HUES64 (cell line): Measurements from ENCODE around the gene NAIF1.
"Not testable (repeated sequence)": the region's sequence is repeated elsewhere in the genome, so short reads cannot be mapped to it uniquely, and the experiment has no call there.

Experiments used
- H3K27ac ChIP-seq: 2 replicates; pipeline ENCODE4 v1.7.0; 2013; ENCODE audit warnings: low read depth, low read length, inconsistent platforms
- H3K27me3 ChIP-seq: 2 replicates; pipeline ENCODE4 v1.6.1; 2013; ENCODE audit warnings: mild to moderate bottlenecking, low read length; ENCODE audit not compliant: insufficient read depth
- H3K36me3 ChIP-seq: 2 replicates; pipeline ENCODE4 v1.6.1; 2013; ENCODE audit warnings: mild to moderate bottlenecking, low read length; ENCODE audit not compliant: insufficient read depth
- H3K4me1 ChIP-seq: 2 replicates; pipeline ENCODE4 v1.6.1; 2013; ENCODE audit warnings: mild to moderate bottlenecking, low read length, moderate library complexity; ENCODE audit not compliant: insufficient read depth
- H3K4me3 ChIP-seq: 2 replicates; pipeline ENCODE4 v1.5.1; 2013; ENCODE audit warnings: mild to moderate bottlenecking, low read length, moderate library complexity
- H3K9ac ChIP-seq: 2 replicates; pipeline ENCODE4 v1.6.1; 2013; ENCODE audit warnings: mild to moderate bottlenecking, low read depth, low read length
- H3K9me3 ChIP-seq: 2 replicates; pipeline ENCODE4 v1.6.1; 2013; ENCODE audit warnings: low read depth, low read length; ENCODE audit not compliant: insufficient read depth
- WGBS: fragments of 150-250, 120-280 bp; methylation state at CpG from one replicate; pipeline ENCODE4 v1.1.7; 2013; ENCODE audit warnings: missing lambda C conversion rate; 5-methylcytosine and 5-hydroxymethylcytosine counted together

The NAIF1 gene

DNA sequence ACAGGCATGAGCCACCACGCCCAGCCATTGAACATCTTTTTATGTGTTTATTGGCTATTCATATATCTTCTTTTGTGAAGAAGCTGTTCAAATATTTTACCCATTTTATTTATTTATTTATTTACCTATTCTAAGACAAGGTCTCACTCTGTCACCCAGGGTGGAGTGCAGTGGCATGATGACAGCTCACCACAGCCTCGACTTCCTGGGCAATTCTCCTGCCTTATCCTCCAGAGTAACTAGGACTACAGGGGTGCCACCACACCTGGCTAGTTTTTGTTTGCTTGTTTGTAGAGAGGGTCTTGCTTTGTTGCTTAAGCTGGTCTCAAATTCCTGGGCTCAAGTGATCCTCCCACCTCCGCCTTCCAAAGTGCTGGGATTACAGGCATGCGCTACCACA, 33.5 kb downstream of the NAIF1 start:
- Histone ChIP-seq H3K27ac (no peak overlapping the region), H3K9me3 (no peaks in the 10 kb centered on the region), H3K4me1 (no peaks in the 10 kb centered on the region), H3K9ac (no peak overlapping the region), H3K4me3 (no peak overlapping the region), H3K36me3 (no peaks in the 10 kb centered on the region), H3K27me3 (no peaks in the 10 kb centered on the region)
- 77% methylated on average over 4 of the region's 4 CpGs for WGBS

GRCh38 chr9:128027705-128028104, 39.4 kb downstream of the NAIF1 start:
- Histone ChIP-seq H3K9ac (no peak overlapping the region), H3K4me1 (no peaks in the 10 kb centered on the region), H3K27ac (no peak overlapping the region), H3K27me3 (no peaks in the 10 kb centered on the region), H3K9me3 (no peaks in the 10 kb centered on the region), H3K36me3 (no peaks in the 10 kb centered on the region), H3K4me3 (no peak overlapping the region)
- WGBS, result 89% methylated on average over 4 of the region's 4 CpGs

DNA sequence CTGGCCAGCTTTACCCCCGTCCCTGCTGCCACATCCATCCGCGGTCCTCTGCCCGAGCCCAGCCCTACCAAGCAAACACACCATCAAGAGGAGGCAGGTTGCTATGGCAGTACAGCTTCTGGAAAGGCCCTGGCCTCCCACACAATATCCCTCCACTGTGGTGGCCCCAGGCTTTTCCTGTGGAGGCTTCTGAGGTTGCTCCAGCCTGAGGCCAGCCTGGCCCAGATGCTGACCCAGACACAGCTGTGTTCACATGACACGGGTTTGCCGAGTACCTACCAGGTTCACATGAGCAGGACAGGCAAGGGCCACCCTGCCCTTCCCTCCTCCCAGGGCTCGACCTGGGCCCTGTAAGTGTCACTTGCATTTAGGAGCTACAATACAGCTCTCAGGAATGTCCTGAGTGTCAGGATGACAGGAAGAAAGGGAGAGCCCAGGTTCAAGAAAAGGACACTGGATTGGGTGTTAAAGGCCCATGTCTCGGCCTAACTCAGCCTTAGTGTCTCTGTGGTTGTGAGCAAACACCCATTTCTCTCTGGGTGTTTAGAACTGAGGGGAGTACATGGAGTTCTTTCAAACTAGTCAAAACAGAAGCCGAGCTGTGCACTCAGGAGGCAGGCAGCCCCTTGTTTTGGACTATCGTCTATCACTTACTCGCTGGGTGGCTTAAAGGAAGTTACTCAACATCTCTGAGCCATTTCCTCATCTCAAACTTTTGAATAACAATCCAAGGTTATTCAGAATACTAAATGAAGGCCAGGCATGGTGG, 40.2 kb downstream of the NAIF1 start:
- no peaks in the 10 kb centered on the region for H3K9me3 ChIP-seq
- H3K27me3 ChIP-seq, result no peaks in the 10 kb centered on the region
- WGBS, result 85% methylated on average over 11 of the region's 11 CpGs
- no peak overlapping the region for H3K4me3 ChIP-seq
- H3K4me1 ChIP-seq, result no peaks in the 10 kb centered on the region
- H3K9ac ChIP-seq, result no peak overlapping the region
- H3K27ac ChIP-seq, result no peak overlapping the region; the same call in 1 of the 2 replicates
- H3K36me3 ChIP-seq, result no peaks in the 10 kb centered on the region

DNA sequence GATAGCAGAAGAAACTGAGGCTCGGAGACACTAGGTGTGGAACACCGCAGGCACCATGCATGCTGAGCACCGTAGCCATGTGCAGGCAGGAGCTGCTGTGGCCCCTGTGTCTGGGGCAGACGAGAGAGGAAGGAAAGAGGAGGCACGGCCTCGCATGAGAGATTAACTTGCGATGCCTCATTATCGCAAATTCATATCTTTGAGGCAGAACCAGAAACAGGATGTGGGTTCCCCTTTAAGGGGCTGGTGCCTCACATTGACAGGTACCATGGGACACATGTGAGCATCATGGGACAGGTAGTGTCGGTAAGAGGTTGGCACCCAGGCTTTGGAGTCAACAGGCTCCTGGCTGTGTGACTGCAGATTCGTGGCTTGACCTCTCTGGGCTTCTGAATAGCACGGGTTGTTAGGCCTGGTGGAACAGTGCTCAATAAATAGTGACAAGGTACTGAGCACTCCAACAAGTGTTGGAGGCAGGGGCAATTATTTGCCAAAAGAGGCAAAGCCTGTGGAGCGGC, 40.8 kb downstream of the NAIF1 start:
- no peak overlapping the region for H3K9ac ChIP-seq
- H3K27me3 ChIP-seq, result no peaks in the 10 kb centered on the region
- no peak overlapping the region for H3K27ac ChIP-seq
- 93% methylated on average over 12 of the region's 12 CpGs for WGBS
- H3K4me1 ChIP-seq, result no peaks in the 10 kb centered on the region
- no peaks in the 10 kb centered on the region for H3K36me3 ChIP-seq
- no peak overlapping the region for H3K4me3 ChIP-seq
- no peaks in the 10 kb centered on the region for H3K9me3 ChIP-seq

- no peak overlapping the region for H3K4me3 ChIP-seq
- H3K9ac ChIP-seq, result no peak overlapping the region
- no peaks in the 10 kb centered on the region for H3K4me1 ChIP-seq
- H3K27ac ChIP-seq, result no peak overlapping the region
- no peaks in the 10 kb centered on the region for H3K27me3 ChIP-seq
- H3K9me3 ChIP-seq, result no peaks in the 10 kb centered on the region
- H3K36me3 ChIP-seq, result no peaks in the 10 kb centered on the region
- WGBS, result 79% methylated on average over 4 of the region's 4 CpGs
Measured at GRCh38 chr9:128025736-128026135, 41.4 kb downstream of the NAIF1 start.

- Histone ChIP-seq H3K27ac (no peak overlapping the region), H3K27me3 (no peaks in the 10 kb centered on the region), H3K4me1 (no peaks in the 10 kb centered on the region), H3K9me3 (no peaks in the 10 kb centered on the region), H3K9ac (no peak overlapping the region), H3K4me3 (no peak overlapping the region), H3K36me3 (no peaks in the 10 kb centered on the region)
- WGBS, result 91% methylated on average over 4 of the region's 5 CpGs
Measured at GRCh38 chr9:128024761-128025308, 42.3 kb downstream of the NAIF1 start.

GRCh38 chr9:128023671-128024070, 43.4 kb downstream of the NAIF1 start:
- 92% methylated on average over 10 of the region's 12 CpGs for WGBS
- H3K9ac ChIP-seq, H3K36me3 ChIP-seq, H3K4me1 ChIP-seq, H3K9me3 ChIP-seq, H3K27me3 ChIP-seq, H3K27ac ChIP-seq, H3K4me3 ChIP-seq: not testable (repeated sequence)

DNA sequence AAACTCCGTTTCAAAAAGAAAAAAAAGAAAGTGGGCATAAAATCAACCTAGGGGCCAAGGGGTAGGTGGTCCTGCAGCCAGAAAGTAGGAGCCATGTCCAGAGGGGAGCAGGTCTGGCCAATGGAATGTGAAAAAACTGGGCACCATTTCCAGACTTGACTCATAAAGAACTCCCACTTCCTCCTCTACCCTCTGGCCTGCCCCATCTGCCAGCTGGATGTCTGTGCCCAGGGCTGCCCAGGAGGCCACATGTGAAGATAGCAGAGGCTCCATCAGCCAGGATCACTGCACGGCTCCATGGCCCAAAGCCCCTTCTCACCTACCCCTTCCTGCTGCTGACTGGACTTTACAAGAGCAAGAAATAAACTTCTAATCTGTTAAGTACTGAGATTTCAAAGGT, 44.2 kb downstream of the NAIF1 start:
- H3K9ac ChIP-seq, result no peak overlapping the region
- no peaks in the 10 kb centered on the region for H3K36me3 ChIP-seq
- H3K4me3 ChIP-seq, result no peak overlapping the region
- no peaks in the 10 kb centered on the region for H3K4me1 ChIP-seq
- H3K27ac ChIP-seq, result no peak overlapping the region
- no peaks in the 10 kb centered on the region for H3K27me3 ChIP-seq
- WGBS, result 89% methylated on average over 2 of the region's 2 CpGs
- H3K9me3 ChIP-seq, result no peaks in the 10 kb centered on the region

GRCh38 chr9:128021098-128021497, 46.0 kb downstream of the NAIF1 start:
- no peaks in the 10 kb centered on the region for H3K9me3 ChIP-seq
- H3K4me3 ChIP-seq, result no peak overlapping the region
- H3K4me1 ChIP-seq, result no peaks in the 10 kb centered on the region
- H3K36me3 ChIP-seq, result no peaks in the 10 kb centered on the region
- H3K27ac ChIP-seq, result no peak overlapping the region
- H3K27me3 ChIP-seq, result no peaks in the 10 kb centered on the region
- WGBS, result 50% methylated on average over 1 of the region's 1 CpG
- no peak overlapping the region for H3K9ac ChIP-seq

- 81% methylated on average over 4 of the region's 4 CpGs for WGBS
- Histone ChIP-seq H3K36me3 (no peaks in the 10 kb centered on the region), H3K9ac (no peak overlapping the region), H3K27me3 (no peaks in the 10 kb centered on the region), H3K9me3 (no peaks in the 10 kb centered on the region), H3K4me3 (no peak overlapping the region), H3K27ac (no peak overlapping the region), H3K4me1 (no peaks in the 10 kb centered on the region)
Measured at GRCh38 chr9:128020692-128021091, 46.4 kb downstream of the NAIF1 start.

DNA sequence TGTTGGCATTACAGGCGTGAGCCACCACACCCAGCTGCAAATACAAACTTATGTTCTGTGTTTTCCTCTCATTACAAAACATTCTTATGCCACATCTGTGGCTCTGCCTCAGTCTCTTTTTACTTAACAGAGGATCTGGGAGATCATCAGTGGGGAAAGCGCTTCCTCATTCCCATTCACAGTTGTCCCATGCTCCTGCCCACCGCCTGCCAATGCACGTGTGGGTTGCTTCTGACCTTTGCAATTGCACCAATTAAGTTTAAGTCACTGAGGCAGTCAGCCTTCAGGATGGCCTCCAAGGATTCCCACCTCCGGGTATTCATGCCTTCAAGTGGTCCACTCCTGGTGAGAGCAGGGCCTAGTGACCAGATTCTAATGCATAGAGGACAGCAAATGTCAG, 51.4 kb downstream of the NAIF1 start:
- no peaks in the 10 kb centered on the region for H3K27me3 ChIP-seq
- H3K4me1 ChIP-seq, result no peaks in the 10 kb centered on the region
- no peak overlapping the region for H3K9ac ChIP-seq
- H3K36me3 ChIP-seq, result no peaks in the 10 kb centered on the region
- H3K9me3 ChIP-seq, result no peaks in the 10 kb centered on the region
- WGBS, result 90% methylated on average over 5 of the region's 5 CpGs
- no peak overlapping the region for H3K27ac ChIP-seq
- H3K4me3 ChIP-seq, result no peak overlapping the region
